H9 (cell line): ENCODE measurements around the gene DNAAF3. TPM values are rescaled to one million over a fixed set of nuclear protein-coding genes. Genes with fewer than 3 reads are reported as not detected.
A peak's percentile ranks its signal among the peaks of the same experiment; 100 is the strongest.

Experiments
- DNase-seq: peaks from one replicate; pipeline ENCODE4 v3.0.0-alpha.2; 2017
- H2AFZ ChIP-seq: one replicate; pipeline ENCODE4 v1.6.1; 2013; ENCODE audit warnings: mild to moderate bottlenecking, low read length, control low read depth, moderate library complexity
- H2AK5ac ChIP-seq: 2 replicates; pipeline ENCODE4 v1.6.1; 2013; ENCODE audit warnings: low read length, control low read depth, mixed read lengths; ENCODE audit not compliant: insufficient read length
- H2BK120ac ChIP-seq: one replicate; pipeline ENCODE4 v1.6.1; 2013; ENCODE audit warnings: low read depth, mild to moderate bottlenecking, low read length, control low read depth, inconsistent platforms; ENCODE audit not compliant: poor library complexity, severe bottlenecking
- H2BK12ac ChIP-seq: 2 replicates; pipeline ENCODE4 v1.6.1; 2013; ENCODE audit warnings: low read length, control low read depth, mixed read lengths, low read depth; ENCODE audit not compliant: insufficient read length
- H2BK15ac ChIP-seq: 2 replicates; pipeline ENCODE4 v1.6.1; 2013; ENCODE audit warnings: low read depth, low read length, control low read depth
- H2BK20ac ChIP-seq: one replicate; pipeline ENCODE4 v1.6.1; 2013; ENCODE audit warnings: low read depth, mild to moderate bottlenecking, low read length, control low read depth, inconsistent platforms; ENCODE audit not compliant: poor library complexity, severe bottlenecking
- H2BK5ac ChIP-seq: 2 replicates; pipeline ENCODE4 v1.6.1; 2013; ENCODE audit warnings: low read length, control low read depth, mixed read lengths; ENCODE audit not compliant: insufficient read length
- H3K14ac ChIP-seq: 2 replicates; pipeline ENCODE4 v1.6.1; 2013; ENCODE audit warnings: low read length, control low read depth; ENCODE audit not compliant: insufficient read depth
- H3K18ac ChIP-seq: 2 replicates; pipeline ENCODE4 v1.6.1; 2013; ENCODE audit warnings: low read depth, mild to moderate bottlenecking, mixed read lengths, low read length, control low read depth; ENCODE audit not compliant: insufficient read length
- H3K23ac ChIP-seq: 2 replicates; pipeline ENCODE4 v1.6.1; 2013; ENCODE audit warnings: low read length, control low read depth, mixed read lengths, low read depth; ENCODE audit not compliant: insufficient read length
- H3K23me2 ChIP-seq: 2 replicates; pipeline ENCODE4 v1.6.1; 2013; ENCODE audit warnings: low read depth, mild to moderate bottlenecking, mixed read lengths, low read length, control low read depth; ENCODE audit not compliant: insufficient read length, poor library complexity, severe bottlenecking
- H3K27ac ChIP-seq: 2 replicates; pipeline ENCODE4 v1.5.1; 2013; ENCODE audit warnings: low read length, control low read depth, mixed read lengths, low read depth; ENCODE audit not compliant: insufficient read length
- H3K27me3 ChIP-seq: 2 replicates; pipeline ENCODE4 v1.6.1; 2013; ENCODE audit warnings: low read length, control low read depth, inconsistent platforms; ENCODE audit not compliant: insufficient read depth
- H3K4ac ChIP-seq: 2 replicates; pipeline ENCODE4 v1.6.1; 2013; ENCODE audit warnings: low read depth, mild to moderate bottlenecking, control low read depth, inconsistent platforms, low read length, moderate library complexity
- H3K4me1 ChIP-seq: 2 replicates; pipeline ENCODE4 v1.6.1; 2013; ENCODE audit warnings: low read length, control low read depth, inconsistent platforms; ENCODE audit not compliant: insufficient read depth
- H3K4me2 ChIP-seq: 2 replicates; pipeline ENCODE4 v1.6.1; 2013; ENCODE audit warnings: low read length, control low read depth, mixed read lengths; ENCODE audit not compliant: insufficient read length, insufficient read depth
- H3K56ac ChIP-seq: 2 replicates; pipeline ENCODE4 v1.6.1; 2013; ENCODE audit warnings: low read depth, mild to moderate bottlenecking, mixed read lengths, low read length, control low read depth; ENCODE audit not compliant: insufficient read length
- H3K79me1 ChIP-seq: 2 replicates; pipeline ENCODE4 v1.6.1; 2013; ENCODE audit warnings: low read depth, mild to moderate bottlenecking, moderate library complexity, low read length, control low read depth, inconsistent platforms; ENCODE audit not compliant: insufficient read depth, poor library complexity, severe bottlenecking
- H3K79me2 ChIP-seq: 2 replicates; pipeline ENCODE4 v1.6.1; 2013; ENCODE audit warnings: low read length, control low read depth, inconsistent platforms; ENCODE audit not compliant: insufficient read depth
- H3K9ac ChIP-seq: 2 replicates; pipeline ENCODE4 v1.6.1; 2013; ENCODE audit warnings: low read length, control low read depth, mixed read lengths; ENCODE audit not compliant: insufficient read length; ENCODE audit errors: extremely low read depth
- H3K9me3 ChIP-seq: one replicate; pipeline ENCODE4 v1.6.1; 2013; ENCODE audit warnings: low read depth, low read length, inconsistent platforms; ENCODE audit not compliant: control insufficient read depth
- H3T11ph ChIP-seq: one replicate; pipeline ENCODE4 v1.6.1; 2013; ENCODE audit warnings: mild to moderate bottlenecking, low read length, control low read depth, inconsistent platforms
- H4K20me1 ChIP-seq: one replicate; pipeline ENCODE4 v1.6.1; 2013; ENCODE audit not compliant: control insufficient read depth, insufficient read length, insufficient read depth
- H4K5ac ChIP-seq: 2 replicates; pipeline ENCODE4 v1.6.1; 2013; ENCODE audit warnings: low read depth, mild to moderate bottlenecking, mixed read lengths, low read length, control low read depth; ENCODE audit not compliant: insufficient read length
- H4K8ac ChIP-seq: replicated peaks from 2 replicates; pipeline ENCODE4 v1.6.1; 2013; ENCODE audit warnings: low read length, control low read depth, mixed read lengths, low read depth; ENCODE audit not compliant: insufficient read length
- H4K91ac ChIP-seq: 2 replicates; pipeline ENCODE4 v1.6.1; 2013; ENCODE audit warnings: low read depth, mild to moderate bottlenecking, moderate library complexity, mixed read lengths, low read length, control low read depth; ENCODE audit not compliant: insufficient read length
- H3K27ac Mint-ChIP-seq, 3 experiments: 2 replicates in 2 of 3; 3 replicates in 1 of 3; pipeline ENCODE4 v1.8.0; 2020 to 2021; ENCODE audit warnings: mixed read lengths in 3 of 3, mild to moderate bottlenecking in 1 of 3, moderate library complexity in 1 of 3
- H3K27me3 Mint-ChIP-seq: 2 replicates; pipeline ENCODE4 v1.8.0; 2021; ENCODE audit warnings: low read depth, mild to moderate bottlenecking, moderate library complexity, mixed read lengths
- H3K36me3 Mint-ChIP-seq, 3 experiments: 2 replicates in 2 of 3; 3 replicates in 1 of 3; pipeline ENCODE4 v1.8.0; 2020 to 2021; ENCODE audit warnings: low read depth in 3 of 3, mixed read lengths in 3 of 3; ENCODE audit not compliant: insufficient read depth in 1 of 3
- H3K4me1 Mint-ChIP-seq, 2 experiments: 2 replicates each; pipeline ENCODE4 v1.8.0; 2020; ENCODE audit warnings: mixed read lengths in 2 of 2
- H3K4me3 Mint-ChIP-seq, 2 experiments: 2 replicates in 1 of 2; 3 replicates in 1 of 2; pipeline ENCODE4 v1.8.0; 2020 to 2021; ENCODE audit warnings: mild to moderate bottlenecking in 2 of 2, mixed read lengths in 2 of 2, moderate library complexity in 1 of 2
- H3K9me3 Mint-ChIP-seq, 2 experiments: 2 replicates in 1 of 2; 3 replicates in 1 of 2; pipeline ENCODE4 v1.8.0; 2020; ENCODE audit warnings: mild to moderate bottlenecking in 2 of 2, mixed read lengths in 2 of 2, moderate library complexity in 1 of 2
- CTCF ChIP-seq: fragments of 200-600 bp; sonication (generic); conservative IDR thresholded peaks from 3 replicates; pipeline ENCODE4 v1.8.0; 2021; ENCODE audit warnings: antibody characterized with exemption, mild to moderate bottlenecking
- WGBS: extraction: QIAGEN DNeasy Blood & Tissue Kit; methylation state at CpG from one replicate; pipeline ENCODE4 v1.1.7; 2013; ENCODE audit warnings: missing lambda C conversion rate, low lambda C conversion rate, mixed read lengths; ENCODE audit not compliant: insufficient read length; ENCODE audit errors: extremely low coverage; 5-methylcytosine and 5-hydroxymethylcytosine counted together
- total RNA-seq: library from RNA; stranded (reverse); gene quantifications from 2 replicates; pipeline ENCODE4 v1.2.1, GENCODE V29; 2021

Gene DNAAF3
- total RNA-seq, 1 experiment from 2014 or later: 4.6 TPM

DNA sequence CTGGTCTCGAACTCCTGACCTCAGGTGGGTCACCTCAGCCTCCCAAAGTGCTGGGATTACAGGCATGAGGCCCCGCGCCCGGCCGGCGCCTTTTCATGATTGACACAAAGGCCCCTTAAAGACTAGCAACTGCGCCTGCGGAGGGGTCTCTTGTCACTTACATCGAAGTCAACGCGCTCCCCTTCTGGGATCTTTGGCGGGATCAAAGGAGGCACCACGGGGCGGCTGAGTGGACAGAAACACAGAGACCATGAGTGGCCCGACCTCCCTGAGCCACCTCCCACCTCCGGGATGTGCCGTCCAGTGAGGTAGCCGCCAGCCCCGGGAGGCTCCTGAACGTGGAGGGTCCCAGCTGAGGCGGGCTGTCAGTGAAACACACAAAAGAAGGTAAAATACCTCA, 24.7 kb downstream of the DNAAF3 start:
- H2AK5ac ChIP-seq: no peak overlapping the region
- no peak overlapping the region for H4K8ac ChIP-seq
- no peak for TF ChIP-seq CTCF
- H2BK120ac ChIP-seq: no peak overlapping the region
- DNase-seq: peak; percentile 55
- no peak overlapping the region for H3K9ac ChIP-seq
- H2BK15ac ChIP-seq: no peak overlapping the region
- H3K4ac ChIP-seq: no peak overlapping the region
- no peak overlapping the region for H2BK12ac ChIP-seq
- no peak overlapping the region for H3K23ac ChIP-seq
- H3K18ac ChIP-seq: no peak overlapping the region
- no peak overlapping the region for H4K91ac ChIP-seq
- no peak overlapping the region for H4K5ac ChIP-seq
- peaks cover 3% of the 10 kb centered on the region for H3K79me1 ChIP-seq
- no peak overlapping the region for H3K27ac ChIP-seq
- H3K27me3 ChIP-seq: no peaks in the 10 kb centered on the region
- H3K79me2 ChIP-seq: no peaks in the 10 kb centered on the region
- H3K23me2 ChIP-seq: no peaks in the 10 kb centered on the region
- no peaks in the 10 kb centered on the region for H4K20me1 ChIP-seq
- no CpG with 5 or more reads among the region's 21 CpGs for WGBS
- H3K56ac ChIP-seq: no peak overlapping the region
- no peaks in the 10 kb centered on the region; the same call in 1 of the 2 replicates for H3K4me1 ChIP-seq
- no peak overlapping the region for H2BK20ac ChIP-seq
- no peak overlapping the region for H3K4me2 ChIP-seq
- Mint-ChIP-seq H3K27ac (no peak overlapping the region), H3K36me3 (peaks cover 16 to 53% (median 30%) of the 10 kb centered on the region in 3 experiments), H3K4me3 (peak overlapping the region in 1 of 2 experiments; percentile 32; a peak in 2 of 5 replicates), H3K4me1 (peaks cover 9 to 28% of the 10 kb centered on the region in 2 experiments), H3K9me3 (no peaks in the 10 kb centered on the region), H3K27me3 (peaks cover 2% of the 10 kb centered on the region; the same call in 1 of the 2 replicates)
- H2BK5ac ChIP-seq: no peak overlapping the region
- no peak overlapping the region for H2AFZ ChIP-seq
- no peaks in the 10 kb centered on the region for H3K9me3 ChIP-seq
- H3T11ph ChIP-seq: no peak overlapping the region
- no peak overlapping the region for H3K14ac ChIP-seq
